Adrenal gland (tissue), 5 donors: ENCODE measurements around the gene ARHGEF7.

Experiments
- CTCF ChIP-seq, 6 experiments: fragments of 450-650 bp in 4 of 6; fragments of 200-600 bp in 2 of 6; sonication (generic) in 1 of 6; IDR thresholded peaks; 1 replicate in 5 of 6; 2 replicates in 1 of 6; pipeline versions ENCODE4 v1.5.1 to v1.8.0; 2016 to 2021; ENCODE audit warnings: antibody characterized with exemption in 6 of 6, mild to moderate bottlenecking in 2 of 6, moderate library complexity in 1 of 6
- POLR2A ChIP-seq, 2 donors: fragments of 450-650 bp; IDR thresholded peaks; one replicate each; pipeline ENCODE4 v1.6.1; 2017; ENCODE audit warnings: antibody characterized with exemption in 2 of 2, mild to moderate bottlenecking in 2 of 2, moderate library complexity in 1 of 2
- donor health status: DM: no; HTN: no; CAD: no.

DNA sequence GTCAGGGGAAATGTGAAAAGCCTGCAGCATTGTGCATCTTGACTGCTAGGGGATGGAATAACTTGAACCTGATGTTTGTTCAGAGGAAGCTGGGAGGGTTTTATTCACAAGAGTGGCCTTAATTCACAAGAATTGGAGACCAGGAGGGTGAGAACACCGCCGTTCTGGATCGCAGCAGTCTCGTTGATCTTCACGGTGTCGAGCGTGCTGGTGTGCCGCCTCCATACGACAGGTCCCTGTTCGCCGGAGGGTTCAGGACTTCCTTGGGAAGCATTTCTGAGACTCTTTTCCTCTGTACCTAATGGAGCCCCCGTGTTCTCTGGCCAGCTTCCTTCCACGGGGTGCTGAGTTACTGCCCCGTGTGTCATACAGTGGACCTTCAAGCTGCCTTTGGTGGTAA, 66.9 kb downstream of the ARHGEF7 start:
- TF ChIP-seq CTCF (IDR thresholded peaks at IDR 0.05) (no peak), POLR2A (IDR thresholded peaks at IDR 0.05) (no peak)
